ENCODE data around the gene GUCY2D. TPM values are rescaled to one million over a fixed set of nuclear protein-coding genes. Genes with fewer than 3 reads are reported as not detected.
"Not testable (repeated sequence)": the region's sequence is repeated elsewhere in the genome, so short reads cannot be mapped to it uniquely, and the experiment has no call there.

The GUCY2D gene
- total RNA-seq, 1 donor from 2014 or later, result not detected

GRCh38 chr17:8019166-8019565 is 16.8 kb downstream of the GUCY2D start:
- DNase-seq, result no peak

GRCh38 chr17:8019665-8020650 is 17.5 kb downstream of the GUCY2D start:
- peak; percentile 12 for DNase-seq

- no peak for DNase-seq
Measured at GRCh38 chr17:8020776-8021564, 18.6 kb downstream of the GUCY2D start.

- no peak for DNase-seq
Measured at GRCh38 chr17:8021565-8022359, 19.3 kb downstream of the GUCY2D start.

GRCh38 chr17:8022360-8023003 is 20.1 kb downstream of the GUCY2D start:
- DNase-seq, result no peak

GRCh38 chr17:8024161-8024560 is 21.7 kb downstream of the GUCY2D start:
- not testable (repeated sequence) for DNase-seq

- no peak for DNase-seq
Measured at GRCh38 chr17:8025176-8025911, 22.9 kb downstream of the GUCY2D start.

GRCh38 chr17:8029121-8029520 is 26.7 kb downstream of the GUCY2D start:
- DNase-seq, result no peak

GRCh38 chr17:8031261-8031661 is 28.8 kb downstream of the GUCY2D start:
- no peak for DNase-seq

GRCh38 chr17:8031950-8032349 is 29.5 kb downstream of the GUCY2D start:
- no peak for DNase-seq

GRCh38 chr17:8032442-8032841 is 30.0 kb downstream of the GUCY2D start:
- no peak for DNase-seq

GRCh38 chr17:8038954-8039610 is 36.7 kb downstream of the GUCY2D start, which contains the start of gene ALOX15B:
Gene ALOX15B, plus strand, starts transcription at chr17:8039059. Its CDS starts 97 bp downstream, at chr17:8039156.
- DNase-seq, result no peak

GRCh38 chr17:8039611-8040168 is 37.3 kb downstream of the GUCY2D start:
- no peak for DNase-seq

- DNase-seq, result peak; percentile 73
Measured at GRCh38 chr17:8041249-8041928, 39.0 kb downstream of the GUCY2D start.

GRCh38 chr17:8041979-8042378 is 39.6 kb downstream of the GUCY2D start:
- DNase-seq, result no peak

- DNase-seq, result no peak
Measured at GRCh38 chr17:8044819-8045810, 42.7 kb downstream of the GUCY2D start.

- no peak for DNase-seq
Measured at GRCh38 chr17:8046306-8046928, 44.0 kb downstream of the GUCY2D start.
